Right hindlimb (tissue), 1 donor: ENCODE data around the gene SSBP3.

Experiments
- DNase-seq: peaks from one replicate; pipeline ENCODE4 v3.0.0-alpha.2; 2018

SSBP3 gene

GRCh38 chr1:54409156-54410142 is 3.3 kb upstream of the SSBP3 start:
- DNase-seq: no peak

- no peak for DNase-seq
These were observed 2.2 kb upstream of the SSBP3 start for GRCh38 chr1:54408147-54409066.

GRCh38 chr1:54407404-54408146 is 1.4 kb upstream of the SSBP3 start:
- peak; percentile 78 for DNase-seq

GRCh38 chr1:54407154-54407403 is 885 bp upstream of the SSBP3 start:
- no peak for DNase-seq

- no peak for DNase-seq
These were observed 298 bp downstream of the SSBP3 start for GRCh38 chr1:54405898-54406293.

GRCh38 chr1:54404939-54405897 is 976 bp downstream of the SSBP3 start:
- DNase-seq: peak; percentile 41

- no peak for DNase-seq
These were observed 1.9 kb downstream of the SSBP3 start for GRCh38 chr1:54404263-54404662.

GRCh38 chr1:54403808-54404261 is 2.4 kb downstream of the SSBP3 start:
- no peak for DNase-seq

- DNase-seq: no peak
These were observed 2.8 kb downstream of the SSBP3 start for GRCh38 chr1:54403405-54403804.

- DNase-seq: no peak
These were observed 3.3 kb downstream of the SSBP3 start for GRCh38 chr1:54402896-54403295.

- no peak for DNase-seq
These were observed 4.4 kb downstream of the SSBP3 start for GRCh38 chr1:54401799-54402198.

- DNase-seq: no peak
These were observed 5.9 kb downstream of the SSBP3 start for GRCh38 chr1:54400329-54400728.

- DNase-seq: no peak
These were observed 6.4 kb downstream of the SSBP3 start for GRCh38 chr1:54399765-54400164.

GRCh38 chr1:54398963-54399528 is 7.1 kb downstream of the SSBP3 start:
- DNase-seq: no peak

- DNase-seq: no peak
These were observed 8.2 kb downstream of the SSBP3 start for GRCh38 chr1:54397980-54398379.

GRCh38 chr1:54397090-54397591 is 9.1 kb downstream of the SSBP3 start:
- peak; percentile 78 for DNase-seq

- no peak for DNase-seq
These were observed 9.8 kb downstream of the SSBP3 start for GRCh38 chr1:54396261-54396933.

- no peak for DNase-seq
These were observed 10.8 kb downstream of the SSBP3 start for GRCh38 chr1:54395281-54395934.

GRCh38 chr1:54394104-54394503 is 12.1 kb downstream of the SSBP3 start:
- DNase-seq: no peak

GRCh38 chr1:54392401-54392800 is 13.8 kb downstream of the SSBP3 start:
- DNase-seq: no peak
